Panc1 (cell line): ENCODE measurements around the gene ZNF239. TPM values are rescaled to one million over a fixed set of nuclear protein-coding genes. Genes with fewer than 3 reads are reported as not detected.

Experiments
- ATAC-seq: fragments of 200-7000 bp; cut with Tn5 transposase; 2 replicates; pipeline ENCODE4 v1.9.1; 2020; ENCODE audit warnings: mild to moderate bottlenecking, moderate library complexity
- BruUV-seq: library from RNA; stranded (reverse); fragments of 400-500 nt; replicated peaks from 2 replicates; lab custom pipeline; 2021; lab: Mats Ljungman, UMichigan
- CTCF ChIA-PET: fragments of 300-600 bp; sonication (Branson Sonifier 250); formaldehyde crosslinking; loops from one replicate; lab custom pipeline; 2022; ENCODE audit warnings: antibody characterized with exemption; lab: Charles Lee
- POLR2A ChIA-PET: fragments of 300-600 bp; sonication (Branson Sonifier 250); formaldehyde crosslinking; loops from one replicate; lab custom pipeline; 2022; ENCODE audit warnings: antibody characterized with exemption; lab: Charles Lee
- DNase-seq: peaks from one replicate; pipeline ENCODE4 v3.0.0-alpha.2; 2010; ENCODE audit warnings: low read depth, low spot score
- H3K27ac ChIP-seq: 2 replicates; pipeline ENCODE4 v1.5.1; 2011; ENCODE audit warnings: mild to moderate bottlenecking, low read length, inconsistent platforms
- H3K27me3 ChIP-seq: fragments of 200-500 bp; sonication (Bioruptor generic); 2 replicates; pipeline ENCODE4 v1.6.0; 2014; ENCODE audit warnings: low read length, inconsistent platforms; ENCODE audit not compliant: control insufficient read depth, insufficient read depth
- H3K36me3 ChIP-seq: fragments of 200-500 bp; sonication (Bioruptor generic); 2 replicates; pipeline ENCODE4 v1.5.1; 2014; ENCODE audit warnings: inconsistent platforms, mild to moderate bottlenecking, low read length, moderate library complexity; ENCODE audit not compliant: control insufficient read depth, insufficient read depth
- H3K4me1 ChIP-seq: 2 replicates; pipeline ENCODE4 v1.5.1; 2011; ENCODE audit warnings: inconsistent platforms, mild to moderate bottlenecking, low read length, moderate library complexity; ENCODE audit not compliant: control insufficient read depth, insufficient read depth
- H3K4me3 ChIP-seq, 2 experiments: 2 replicates each; pipeline ENCODE4 v1.5.1; 2011 to 2012; ENCODE audit warnings: low read depth in 2 of 2, low read length in 2 of 2, mild to moderate bottlenecking in 2 of 2, inconsistent platforms in 1 of 2, moderate library complexity in 1 of 2
- H3K9me3 ChIP-seq: fragments of 200-500 bp; sonication (Bioruptor generic); 2 replicates; pipeline ENCODE4 v1.5.1; 2014; ENCODE audit warnings: low read depth, mild to moderate bottlenecking, inconsistent platforms, low read length, moderate library complexity; ENCODE audit not compliant: control insufficient read depth, insufficient read depth
- CTCF ChIP-seq: fragments of 450-650 bp; IDR thresholded peaks from 2 replicates; pipeline ENCODE4 v1.5.1; 2017; ENCODE audit warnings: mild to moderate bottlenecking
- POLR2AphosphoS5 ChIP-seq: IDR thresholded peaks from 2 replicates; pipeline ENCODE4 v1.6.1; 2012; ENCODE audit warnings: mild to moderate bottlenecking, low read depth, low read length, moderate library complexity
- REST ChIP-seq, 2 experiments: IDR thresholded peaks; 2 replicates each; pipeline ENCODE4 v1.6.1; 2011 to 2012; ENCODE audit warnings: low read depth in 2 of 2, control low read depth in 1 of 2, low read length in 1 of 2, mild to moderate bottlenecking in 1 of 2, moderate library complexity in 1 of 2; ENCODE audit not compliant: insufficient read depth in 1 of 2
- SIN3A ChIP-seq: IDR thresholded peaks from 2 replicates; pipeline ENCODE4 v1.6.1; 2012; ENCODE audit warnings: low read depth, mild to moderate bottlenecking, low read length, moderate library complexity, borderline replicate concordance; ENCODE audit not compliant: insufficient read depth
- TCF7L2 ChIP-seq: IDR thresholded peaks from 2 replicates; pipeline ENCODE4 v1.6.1; 2011; ENCODE audit warnings: mild to moderate bottlenecking, low read depth, low read length, inconsistent platforms
- in situ Hi-C: cut with HindIII; loops from 2 replicates; pipeline ENCODE4 v1.10.0; 2016; ENCODE audit warnings: low sequenced_read_pairs, low pct_unique_long_range_greater_than_20kb
- intact Hi-C: fragments of 100-400 bp; cut with micrococcal nuclease; formaldehyde crosslinking; loops from one replicate; pipeline ENCODE4 v1.10.0; 2022; ENCODE audit not compliant: unreplicated experiment
- total RNA-seq: library from RNA; stranded (reverse); gene quantifications from one replicate; pipeline ENCODE4 v1.2.1, GENCODE V29; 2021; ENCODE audit not compliant: unreplicated experiment

Gene ZNF239
- total RNA-seq, 1 experiment from 2014 or later = 18.5 TPM

- intact Hi-C loops = no loop called here
- peak overlapping the region; percentile 65 to 88 for H3K4me3 ChIP-seq
- H3K36me3 ChIP-seq = no peaks in the 10 kb centered on the region
- peak overlapping the region; percentile 87 for H3K27ac ChIP-seq
- ATAC-seq (no peak), DNase-seq (no peak)
- H3K4me1 ChIP-seq = 0 out of 2 replicates have a peak, but pooled peaks cover 3% of the 10 kb centered on the region
- in situ Hi-C loops = no loop called here
- CTCF ChIA-PET = no interaction called here
- POLR2A ChIA-PET = no interaction called here
- H3K27me3 ChIP-seq = no peaks in the 10 kb centered on the region
- no peak for TF ChIP-seq POLR2AphosphoS5
- TF ChIP-seq REST (IDR thresholded peaks at IDR 0.05; ENCODE audit: insufficient read depth in 1 of 2, low read depth in 2 of 2, low read length in 1 of 2) = no peak
- TF ChIP-seq TCF7L2 = no peak
- TF ChIP-seq SIN3A = no peak
- no peak for TF ChIP-seq CTCF
- no TSS peak for BruUV-seq
- H3K9me3 ChIP-seq = peaks cover 20% of the 10 kb centered on the region; the same call in 1 of the 2 replicates
These were observed 32.8 kb upstream of the ZNF239 start for GRCh38 chr10:43607199-43607573.

- no peak for DNase-seq
- peak within 1 kb of the TSS; percentile 87 for H3K27ac ChIP-seq
- POLR2A ChIA-PET = interaction anchor here (0.6 to 0.7 kb wide), 2 partner anchors 101 to 1262 kb away, joined by 3 to 4 read pairs; no protein-coding TSS in a partner anchor
- intact Hi-C loops (no loop called here), in situ Hi-C loops (no loop called here)
- H3K4me1 ChIP-seq = 0 out of 2 replicates have a peak, but pooled peaks cover 3% of the 10 kb centered on the region
- H3K36me3 ChIP-seq = no peaks in the 10 kb centered on the region
- H3K4me3 ChIP-seq = peak within 1 kb of the TSS; percentile 65 to 88
- TF ChIP-seq CTCF (no peak), POLR2AphosphoS5 (peak; percentile 96), SIN3A (0 out of 2 replicates have a peak, but pooled peaks have one; percentile 86)
- H3K27me3 ChIP-seq = no peaks in the 10 kb centered on the region
- peaks cover 14% of the 10 kb centered on the region; the same call in 1 of the 2 replicates for H3K9me3 ChIP-seq
- ATAC-seq = peak; percentile 98
- CTCF ChIA-PET = no interaction called here
- no TSS peak for BruUV-seq
These were observed 32.1 kb upstream of the ZNF239 start, which contains the start of gene ZNF485 for GRCh38 chr10:43606323-43607198. Gene ZNF485 (plus strand): TSS chr10:43606438. CDS start chr10:43607051, 613 bp downstream.
